Right lobe of liver (tissue), 4 donors: Measurements from ENCODE around the gene SNX5.

ENCODE experiments used
- POLR2A ChIP-seq: fragments of 450-650 bp; IDR thresholded peaks from one replicate; pipeline ENCODE4 v1.6.1; 2017; ENCODE audit warnings: antibody characterized with exemption, mild to moderate bottlenecking
- TF ChIP-seq, protein P1 (sequence below), 4 donors: fragments of 200-600 bp in 3 of 4; fragments of 450-650 bp in 1 of 4; IDR thresholded peaks; one replicate each; pipeline versions ENCODE4 v1.5.1 to v1.8.0; 2016 to 2022; ENCODE audit warnings: antibody characterized with exemption in 4 of 4, mild to moderate bottlenecking in 2 of 4
- donor health status: DM: no; HTN: no; CAD: no.
- donor health status: DM: no; HTN: no; CAD: no.
- donor health status: DM: no; HTN: yes; CAD: no.

DNA sequence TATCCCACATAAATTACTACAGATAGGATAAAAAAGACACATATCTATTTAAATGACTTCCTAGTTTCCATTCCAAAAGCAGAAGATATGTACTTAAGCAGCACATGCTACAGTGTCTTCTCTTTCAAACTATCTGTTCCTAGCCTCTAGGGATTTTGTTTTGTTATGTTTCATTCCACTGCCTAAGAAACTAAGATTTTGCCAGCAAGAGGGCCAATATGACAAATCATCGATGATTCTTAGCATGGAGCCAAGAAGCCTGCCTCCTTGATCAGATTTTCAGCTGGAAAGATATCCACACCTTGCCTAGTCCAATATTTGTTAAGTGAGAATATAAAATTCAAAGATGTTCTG lies 7.0 kb downstream of the SNX5 start:
- TF ChIP-seq, protein P1, sequence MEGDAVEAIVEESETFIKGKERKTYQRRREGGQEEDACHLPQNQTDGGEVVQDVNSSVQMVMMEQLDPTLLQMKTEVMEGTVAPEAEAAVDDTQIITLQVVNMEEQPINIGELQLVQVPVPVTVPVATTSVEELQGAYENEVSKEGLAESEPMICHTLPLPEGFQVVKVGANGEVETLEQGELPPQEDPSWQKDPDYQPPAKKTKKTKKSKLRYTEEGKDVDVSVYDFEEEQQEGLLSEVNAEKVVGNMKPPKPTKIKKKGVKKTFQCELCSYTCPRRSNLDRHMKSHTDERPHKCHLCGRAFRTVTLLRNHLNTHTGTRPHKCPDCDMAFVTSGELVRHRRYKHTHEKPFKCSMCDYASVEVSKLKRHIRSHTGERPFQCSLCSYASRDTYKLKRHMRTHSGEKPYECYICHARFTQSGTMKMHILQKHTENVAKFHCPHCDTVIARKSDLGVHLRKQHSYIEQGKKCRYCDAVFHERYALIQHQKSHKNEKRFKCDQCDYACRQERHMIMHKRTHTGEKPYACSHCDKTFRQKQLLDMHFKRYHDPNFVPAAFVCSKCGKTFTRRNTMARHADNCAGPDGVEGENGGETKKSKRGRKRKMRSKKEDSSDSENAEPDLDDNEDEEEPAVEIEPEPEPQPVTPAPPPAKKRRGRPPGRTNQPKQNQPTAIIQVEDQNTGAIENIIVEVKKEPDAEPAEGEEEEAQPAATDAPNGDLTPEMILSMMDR (IDR thresholded peaks at IDR 0.05) = no peak
- TF ChIP-seq POLR2A = no peak
